ENCODE data around the gene ERBB2.

DNA sequence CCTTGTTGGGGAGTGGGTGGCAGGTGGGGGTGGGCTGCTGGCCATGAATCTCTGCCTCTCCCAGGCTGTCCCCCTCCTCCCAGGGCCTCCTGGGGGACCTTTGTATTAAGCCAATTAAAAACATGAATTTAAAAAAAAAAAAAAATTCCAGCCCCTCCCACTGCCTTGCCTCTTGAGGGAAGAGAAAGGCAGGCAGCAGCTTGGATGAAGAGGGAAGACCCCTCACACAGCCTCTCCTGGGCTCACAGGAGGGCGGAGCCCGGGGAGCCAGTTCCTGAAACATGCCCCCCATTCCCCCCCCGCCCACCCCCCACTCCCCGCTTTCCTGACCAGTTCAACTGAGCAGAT is 36.5 kb upstream of the ERBB2 start:
- TF ChIP-seq, protein P1, sequence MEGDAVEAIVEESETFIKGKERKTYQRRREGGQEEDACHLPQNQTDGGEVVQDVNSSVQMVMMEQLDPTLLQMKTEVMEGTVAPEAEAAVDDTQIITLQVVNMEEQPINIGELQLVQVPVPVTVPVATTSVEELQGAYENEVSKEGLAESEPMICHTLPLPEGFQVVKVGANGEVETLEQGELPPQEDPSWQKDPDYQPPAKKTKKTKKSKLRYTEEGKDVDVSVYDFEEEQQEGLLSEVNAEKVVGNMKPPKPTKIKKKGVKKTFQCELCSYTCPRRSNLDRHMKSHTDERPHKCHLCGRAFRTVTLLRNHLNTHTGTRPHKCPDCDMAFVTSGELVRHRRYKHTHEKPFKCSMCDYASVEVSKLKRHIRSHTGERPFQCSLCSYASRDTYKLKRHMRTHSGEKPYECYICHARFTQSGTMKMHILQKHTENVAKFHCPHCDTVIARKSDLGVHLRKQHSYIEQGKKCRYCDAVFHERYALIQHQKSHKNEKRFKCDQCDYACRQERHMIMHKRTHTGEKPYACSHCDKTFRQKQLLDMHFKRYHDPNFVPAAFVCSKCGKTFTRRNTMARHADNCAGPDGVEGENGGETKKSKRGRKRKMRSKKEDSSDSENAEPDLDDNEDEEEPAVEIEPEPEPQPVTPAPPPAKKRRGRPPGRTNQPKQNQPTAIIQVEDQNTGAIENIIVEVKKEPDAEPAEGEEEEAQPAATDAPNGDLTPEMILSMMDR (IDR thresholded peaks at IDR 0.05) = no peak
- TF ChIP-seq POLR2A (IDR thresholded peaks at IDR 0.05) = no peak
